Measurements from ENCODE around the gene ADAMTS9. TPM values are rescaled to one million over a fixed set of nuclear protein-coding genes. Genes with fewer than 3 reads are reported as not detected.
A peak's percentile ranks its signal among the peaks of the same experiment; 100 is the strongest.

ADAMTS9 gene
- total RNA-seq, 1 donor from 2014 or later: 47.7 TPM

- no peak overlapping the region for H3K4me3 Mint-ChIP-seq
- peaks cover 2% of the 10 kb centered on the region for H3K9me3 Mint-ChIP-seq
Measured at GRCh38 chr3:64551697-64552096, 136.1 kb downstream of the ADAMTS9 start.

GRCh38 chr3:64550745-64551144, 137.1 kb downstream of the ADAMTS9 start:
- Mint-ChIP-seq H3K36me3 (peaks cover 34% of the 10 kb centered on the region), H3K9me3 (peaks cover 2% of the 10 kb centered on the region), H3K27me3 (ENCODE audit: insufficient read depth, low read depth) (peaks cover 7% of the 10 kb centered on the region), H3K4me1 (peaks cover 85% of the 10 kb centered on the region), H3K4me3 (no peak overlapping the region), H3K27ac (no peak overlapping the region)
- DNase-seq (ENCODE audit: low spot score): no peak
- Histone ChIP-seq H3K9ac (no peak overlapping the region), H3K36me3 (no peaks in the 10 kb centered on the region), H3K27ac (no peak overlapping the region), H2AFZ (replicated peaks) (no peak overlapping the region), H3K4me1 (peaks cover 81% of the 10 kb centered on the region), H3K9me3 (ENCODE audit: low read depth) (no peaks in the 10 kb centered on the region), H3K79me2 (ENCODE audit: low read depth) (no peaks in the 10 kb centered on the region), H3F3A (ENCODE audit: low read depth) (peaks cover 67% of the 10 kb centered on the region), H3K4me3 (no peak overlapping the region), H3K4me2 (no peak overlapping the region), H4K20me1 (ENCODE audit: low read depth) (no peaks in the 10 kb centered on the region), H3K27me3 (no peaks in the 10 kb centered on the region)
- TF ChIP-seq EZH2phosphoT487 (IDR thresholded peaks at IDR 0.05): no peak
- no peak for TF ChIP-seq CTCF (IDR thresholded peaks at IDR 0.05)
- TF ChIP-seq EZH2 (IDR thresholded peaks at IDR 0.05): no peak

More at GRCh38 chr3:64551697-64552096, 136.1 kb downstream of the ADAMTS9 start:
- peaks cover 80% of the 10 kb centered on the region for H3K4me1 Mint-ChIP-seq
- H3K27me3 Mint-ChIP-seq (ENCODE audit: insufficient read depth, low read depth): peaks cover 7% of the 10 kb centered on the region
- Histone ChIP-seq H3K79me2 (ENCODE audit: low read depth) (no peaks in the 10 kb centered on the region), H3K4me1 (peaks cover 73% of the 10 kb centered on the region), H3K9ac (no peak overlapping the region), H3K4me2 (peak overlapping the region; percentile 48), H3K9me3 (ENCODE audit: low read depth) (no peaks in the 10 kb centered on the region), H3K4me3 (no peak overlapping the region), H3K36me3 (no peaks in the 10 kb centered on the region), H3K27me3 (no peaks in the 10 kb centered on the region), H3F3A (ENCODE audit: low read depth) (peaks cover 58% of the 10 kb centered on the region), H2AFZ (replicated peaks) (no peak overlapping the region), H4K20me1 (ENCODE audit: low read depth) (no peaks in the 10 kb centered on the region), H3K27ac (peak overlapping the region; percentile 87)
- H3K36me3 Mint-ChIP-seq: peaks cover 35% of the 10 kb centered on the region
- TF ChIP-seq CTCF (IDR thresholded peaks at IDR 0.05) (no peak), EZH2 (IDR thresholded peaks at IDR 0.05) (no peak)
- peak overlapping the region; percentile 67 for H3K27ac Mint-ChIP-seq
- no peak for DNase-seq (ENCODE audit: low spot score)

GRCh38 chr3:64549869-64550268, 137.9 kb downstream of the ADAMTS9 start:
- no peak for TF ChIP-seq CTCF (IDR thresholded peaks at IDR 0.05)
- TF ChIP-seq EZH2 (IDR thresholded peaks at IDR 0.05): no peak
- H3K4me3 Mint-ChIP-seq: no peak overlapping the region
- DNase-seq (ENCODE audit: low spot score): no peak
- no peaks in the 10 kb centered on the region for H3K79me2 ChIP-seq (ENCODE audit: low read depth)
- H4K20me1 ChIP-seq (ENCODE audit: low read depth): no peaks in the 10 kb centered on the region
- no peak overlapping the region for H3K27ac ChIP-seq
- H3K4me3 ChIP-seq: no peak overlapping the region
- H3K36me3 ChIP-seq: no peaks in the 10 kb centered on the region
- H3K36me3 Mint-ChIP-seq: peaks cover 38% of the 10 kb centered on the region
- H3K9me3 Mint-ChIP-seq: peaks cover 6% of the 10 kb centered on the region
- peaks cover 73% of the 10 kb centered on the region for H3K4me1 ChIP-seq
- H3F3A ChIP-seq (ENCODE audit: low read depth): peaks cover 64% of the 10 kb centered on the region
- peaks cover 12% of the 10 kb centered on the region for H3K27me3 Mint-ChIP-seq (ENCODE audit: insufficient read depth, low read depth)
- no peaks in the 10 kb centered on the region for H3K27me3 ChIP-seq
- H3K4me1 Mint-ChIP-seq: peaks cover 77% of the 10 kb centered on the region
- H3K4me2 ChIP-seq: no peak overlapping the region
- no peak overlapping the region for H3K9ac ChIP-seq
- H2AFZ ChIP-seq (replicated peaks): no peak overlapping the region
- no peak overlapping the region for H3K27ac Mint-ChIP-seq
- no peaks in the 10 kb centered on the region for H3K9me3 ChIP-seq (ENCODE audit: low read depth)

Data from neural progenitor cell (in vitro differentiated cells).